Astrocyte of the cerebellum (primary cell): ENCODE data around the gene BRICD5.
"Not testable (repeated sequence)": the region's sequence is repeated elsewhere in the genome, so short reads cannot be mapped to it uniquely, and the experiment has no call there.

Experiments used
- DNase-seq: peaks from one replicate; pipeline ENCODE4 v3.0.0-alpha.2; 2011; ENCODE audit warnings: low read depth
- H3K4me3 ChIP-seq: 2 replicates; pipeline ENCODE4 v1.5.1; 2011; ENCODE audit warnings: mild to moderate bottlenecking, low read depth, low read length, moderate library complexity
- CTCF ChIP-seq: IDR thresholded peaks from 2 replicates; pipeline ENCODE4 v1.5.1; 2012; ENCODE audit warnings: low read length, low read depth, moderate library complexity, mild to moderate bottlenecking; ENCODE audit errors: missing control alignments
- in situ Hi-C: cut with HindIII; loops from 2 replicates; pipeline ENCODE4 v1.10.0; 2017; ENCODE audit warnings: low sequenced_read_pairs

Gene BRICD5

GRCh38 chr16:2243031-2243528 lies 32.4 kb upstream of the BRICD5 start:
- no peak for DNase-seq
- H3K4me3 ChIP-seq, result no peak overlapping the region
- no peak for TF ChIP-seq CTCF
- in situ Hi-C loops, result no loop called here

DNA sequence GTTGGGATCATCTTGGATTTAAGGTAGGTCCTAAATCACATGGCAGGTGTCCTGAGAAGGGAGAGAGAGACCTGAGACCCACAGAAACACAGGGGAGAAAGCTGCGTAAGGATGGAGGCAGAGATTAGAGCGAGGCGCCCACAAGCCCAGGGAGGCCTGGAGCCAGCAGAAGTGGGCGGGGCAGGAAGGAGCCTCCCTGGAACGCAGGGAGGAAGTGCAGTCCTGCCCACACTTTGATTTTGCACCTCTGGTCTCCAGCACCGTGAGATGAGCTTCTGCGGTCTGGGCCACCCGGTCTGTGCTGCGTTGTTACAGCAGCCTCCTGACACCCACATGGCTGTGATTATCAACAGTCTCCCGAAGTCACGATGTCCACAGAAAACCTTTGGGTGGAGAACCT lies 31.9 kb upstream of the BRICD5 start:
- no peak overlapping the region for H3K4me3 ChIP-seq
- in situ Hi-C loops, result no loop called here
- no peak for TF ChIP-seq CTCF
- DNase-seq, result no peak

- H3K4me3 ChIP-seq, in situ Hi-C loops, DNase-seq: not testable (repeated sequence)
Measured at GRCh38 chr16:2240331-2240730, 29.7 kb upstream of the BRICD5 start.

DNA sequence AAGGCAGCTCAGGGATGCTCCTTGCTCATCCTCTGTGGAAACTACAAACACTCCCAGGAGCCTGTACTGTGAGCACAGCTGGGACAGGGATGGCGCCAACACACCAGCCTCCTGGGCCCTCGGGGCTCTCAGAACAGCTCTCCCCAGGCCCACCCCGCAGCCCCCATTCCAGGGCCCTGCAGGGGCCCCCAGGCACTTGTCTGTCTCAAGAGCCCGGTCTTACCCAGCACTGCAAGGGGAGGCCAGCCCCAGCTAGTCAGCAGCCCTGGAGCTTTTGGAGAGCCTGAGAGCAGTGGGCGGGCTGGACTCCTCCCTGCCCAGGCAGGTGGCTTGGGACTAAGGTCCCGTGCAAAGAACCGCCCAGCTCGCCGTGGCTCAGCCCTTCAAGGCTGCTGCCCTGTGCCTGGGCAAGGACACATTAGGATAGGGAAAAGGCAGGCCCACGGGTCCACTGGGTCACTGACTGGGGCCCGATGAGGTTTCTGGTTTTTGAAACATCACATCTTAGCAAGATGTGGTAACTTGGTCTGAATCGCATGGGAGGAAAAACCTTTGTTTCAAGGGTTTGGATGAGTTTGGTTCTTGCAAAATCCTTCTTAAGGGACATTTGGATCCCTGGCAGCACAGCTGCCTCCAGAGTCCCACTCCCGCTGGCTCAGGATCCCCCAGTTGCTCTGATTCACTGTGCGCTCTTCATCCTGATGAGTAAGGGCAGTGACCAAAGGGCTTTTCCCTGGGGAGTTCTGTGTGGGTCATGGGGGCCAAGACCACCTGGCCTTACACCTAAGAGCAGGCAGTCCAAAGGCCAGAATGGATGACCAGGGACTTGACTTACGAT lies 28.4 kb upstream of the BRICD5 start:
- in situ Hi-C loops, result no loop called here
- TF ChIP-seq CTCF, result no peak
- H3K4me3 ChIP-seq, result no peak overlapping the region
- DNase-seq, result no peak

- DNase-seq, result no peak
Measured at GRCh38 chr16:2238150-2238837, 27.6 kb upstream of the BRICD5 start.

GRCh38 chr16:2237493-2238149 lies 27.0 kb upstream of the BRICD5 start:
- no peak for DNase-seq
- in situ Hi-C loops, result no loop called here
- no peak overlapping the region for H3K4me3 ChIP-seq
- TF ChIP-seq CTCF, result no peak

More at GRCh38 chr16:2238150-2238837, 27.6 kb upstream of the BRICD5 start:
- no peak for TF ChIP-seq CTCF
- in situ Hi-C loops, result no loop called here
- no peak overlapping the region for H3K4me3 ChIP-seq

GRCh38 chr16:2237102-2237482 lies 26.4 kb upstream of the BRICD5 start:
- in situ Hi-C loops, result no loop called here
- H3K4me3 ChIP-seq, result peak overlapping the region; percentile 28
- DNase-seq, result no peak

More at GRCh38 chr16:2237102-2237482, 26.4 kb upstream of the BRICD5 start:
- no peak for TF ChIP-seq CTCF
